Large intestine (tissue), 3 donors: ENCODE measurements around the gene EDIL3. TPM values are rescaled to one million over a fixed set of nuclear protein-coding genes. Genes with fewer than 3 reads are reported as not detected.
"Not testable (repeated sequence)": the region's sequence is repeated elsewhere in the genome, so short reads cannot be mapped to it uniquely, and the experiment has no call there.

Experiments used
- DNase-seq, 2 donors: peaks; one replicate each; pipeline versions ENCODE4 v3.0.0 to v3.0.0-alpha.2; 2013
- H3K27ac ChIP-seq: one replicate; pipeline ENCODE4 v1.5.1; 2013; ENCODE audit warnings: low read length
- H3K27me3 ChIP-seq: 2 replicates; pipeline ENCODE4 v1.6.1; 2013; ENCODE audit warnings: low read length; ENCODE audit not compliant: control insufficient read depth, insufficient read depth
- H3K36me3 ChIP-seq: 2 replicates; pipeline ENCODE4 v1.6.1; 2013; ENCODE audit warnings: low read length; ENCODE audit not compliant: control insufficient read depth, insufficient read depth
- H3K4me1 ChIP-seq: one replicate; pipeline ENCODE4 v1.6.1; 2013; ENCODE audit warnings: low read length; ENCODE audit not compliant: control insufficient read depth, insufficient read depth
- H3K4me3 ChIP-seq: one replicate; pipeline ENCODE4 v1.5.1; 2013; ENCODE audit warnings: low read length
- H3K9me3 ChIP-seq: one replicate; pipeline ENCODE4 v1.6.1; 2013; ENCODE audit warnings: mild to moderate bottlenecking, low read depth, low read length, moderate library complexity; ENCODE audit not compliant: control insufficient read depth
- WGBS: methylation state at CpG from one replicate; pipeline ENCODE4 v1.1.5; 2013; ENCODE audit warnings: low lambda C conversion rate; ENCODE audit not compliant: insufficient coverage; 5-methylcytosine and 5-hydroxymethylcytosine counted together
- polyA plus RNA-seq: library from polyadenylated mRNA; unstranded; fragments of 120-200 nt; gene quantifications from one replicate; pipeline ENCODE4 v1.2.1, GENCODE V29; 2013

The EDIL3 gene
- polyA plus RNA-seq, 1 donor: 31.2 TPM

DNA sequence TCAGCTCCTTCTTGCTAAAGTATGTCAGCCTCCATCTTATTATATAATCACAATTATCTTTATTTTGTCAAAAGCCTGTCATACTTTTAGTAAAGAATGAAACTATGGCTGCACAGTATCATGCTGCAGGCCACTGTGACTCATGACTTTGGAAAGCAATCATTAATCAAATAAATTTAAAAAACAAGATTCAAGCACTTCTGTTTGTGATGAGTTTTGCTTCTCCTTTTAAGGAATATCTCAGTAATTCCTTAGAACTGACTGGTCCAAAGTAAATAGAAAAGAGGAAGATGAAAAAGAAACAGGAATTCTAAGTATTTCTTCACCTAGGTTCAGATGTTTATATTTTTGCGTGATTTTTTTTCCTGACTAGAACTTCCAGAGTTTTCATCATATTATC is 83.1 kb downstream of the EDIL3 start:
- no peaks in the 10 kb centered on the region for H3K27me3 ChIP-seq
- no peak overlapping the region for H3K27ac ChIP-seq
- H3K4me3 ChIP-seq: no peak overlapping the region
- no peaks in the 10 kb centered on the region for H3K4me1 ChIP-seq
- no peak for DNase-seq
- 88% methylated on average over 1 of the region's 1 CpG for WGBS
- H3K9me3 ChIP-seq: no peaks in the 10 kb centered on the region
- H3K36me3 ChIP-seq: no peaks in the 10 kb centered on the region

DNA sequence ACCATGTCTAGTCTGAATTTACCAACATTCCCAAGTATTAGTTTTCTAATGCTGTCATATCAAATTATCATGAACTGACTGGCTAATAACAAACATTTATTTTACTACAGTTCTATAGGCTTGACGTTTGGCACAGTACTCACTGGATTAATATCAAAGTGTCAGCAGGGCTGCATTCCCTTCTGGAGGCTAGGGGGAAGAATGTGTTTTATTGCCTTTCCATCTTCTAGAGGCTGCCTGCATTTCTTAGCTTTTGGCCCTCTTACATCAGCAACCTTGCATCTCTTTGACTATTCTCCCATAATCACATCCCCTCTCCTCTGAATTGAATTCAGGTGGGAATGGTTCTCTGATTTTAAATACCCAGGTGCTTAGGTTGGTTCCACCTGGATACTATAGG is 84.7 kb downstream of the EDIL3 start:
- H3K4me1 ChIP-seq: no peaks in the 10 kb centered on the region
- no peaks in the 10 kb centered on the region for H3K27me3 ChIP-seq
- WGBS: no CpG with 5 or more reads among the region's 1 CpG
- H3K27ac ChIP-seq: no peak overlapping the region
- H3K4me3 ChIP-seq: no peak overlapping the region
- no peak for DNase-seq
- H3K9me3 ChIP-seq: no peaks in the 10 kb centered on the region
- no peaks in the 10 kb centered on the region for H3K36me3 ChIP-seq

DNA sequence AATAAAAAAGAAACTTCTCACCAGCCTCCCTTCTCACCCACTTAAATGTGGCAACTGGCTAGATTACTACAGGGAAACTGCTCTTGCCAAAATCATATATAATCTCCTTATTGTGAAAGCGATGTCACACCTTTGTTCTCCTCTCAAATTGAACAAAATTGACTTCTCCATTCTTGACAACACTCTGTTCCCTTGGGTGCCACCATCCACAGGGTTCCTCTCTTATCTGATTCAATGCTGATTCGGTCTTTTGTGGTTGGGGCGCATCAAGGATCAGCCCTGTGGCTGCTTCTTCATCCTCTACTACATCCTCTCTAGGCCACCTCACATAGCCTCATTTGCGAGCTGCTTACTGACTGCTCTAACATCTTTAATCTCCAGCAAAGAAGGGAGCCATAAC is 86.1 kb downstream of the EDIL3 start:
- H3K9me3 ChIP-seq: no peaks in the 10 kb centered on the region
- no peaks in the 10 kb centered on the region for H3K4me1 ChIP-seq
- H3K4me3 ChIP-seq: no peak overlapping the region
- H3K27ac ChIP-seq: no peak overlapping the region
- whole genome bisulfite sequencing: no CpG with 5 or more reads among the region's 4 CpGs
- no peaks in the 10 kb centered on the region for H3K27me3 ChIP-seq
- no peak for DNase-seq
- no peaks in the 10 kb centered on the region for H3K36me3 ChIP-seq

- H3K4me1 ChIP-seq, H3K27me3 ChIP-seq, H3K36me3 ChIP-seq, H3K9me3 ChIP-seq, H3K27ac ChIP-seq, DNase-seq, H3K4me3 ChIP-seq: not testable (repeated sequence)
- WGBS: no CpG with 5 or more reads among the region's 4 CpGs
Observed at GRCh38 chr5:84297641-84298040, 87.0 kb downstream of the EDIL3 start.

- Histone ChIP-seq H3K4me3 (no peak overlapping the region), H3K4me1 (no peaks in the 10 kb centered on the region), H3K27me3 (no peaks in the 10 kb centered on the region), H3K27ac (no peak overlapping the region), H3K9me3 (no peaks in the 10 kb centered on the region), H3K36me3 (no peaks in the 10 kb centered on the region)
- WGBS: 88% methylated on average over 2 of the region's 14 CpGs
- no peak for DNase-seq
Observed at GRCh38 chr5:84292788-84293653, 91.7 kb downstream of the EDIL3 start.

- H3K4me1 ChIP-seq: no peaks in the 10 kb centered on the region
- no peaks in the 10 kb centered on the region for H3K27me3 ChIP-seq
- no peak for DNase-seq
- no peak overlapping the region for H3K4me3 ChIP-seq
- H3K27ac ChIP-seq: no peak overlapping the region
- no CpG with 5 or more reads among the region's 1 CpG for WGBS
- H3K36me3 ChIP-seq: no peaks in the 10 kb centered on the region
- no peaks in the 10 kb centered on the region for H3K9me3 ChIP-seq
Observed at GRCh38 chr5:84292000-84292642, 92.6 kb downstream of the EDIL3 start.

DNA sequence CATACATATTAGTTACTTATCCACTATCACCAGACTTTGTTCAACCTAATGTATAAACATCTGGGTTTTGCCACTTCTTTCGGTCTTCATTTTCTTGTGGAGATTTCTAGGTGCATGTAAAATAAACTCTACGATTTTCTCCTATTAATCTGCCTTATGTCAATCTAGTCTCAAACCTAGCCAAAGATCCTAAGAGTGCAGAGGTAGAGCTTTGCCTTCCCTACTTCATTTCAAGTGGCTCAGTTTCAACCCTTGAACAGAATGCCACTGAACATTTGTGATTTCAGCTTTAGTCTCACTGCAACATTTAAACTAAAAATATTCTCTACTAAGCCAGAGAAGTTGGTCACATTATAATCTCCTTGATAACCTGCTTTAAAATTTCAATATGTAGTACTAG is 94.0 kb downstream of the EDIL3 start:
- 100% methylated on average over 1 of the region's 2 CpGs for WGBS
- no peak for DNase-seq

GRCh38 chr5:84290161-84290560 is 94.5 kb downstream of the EDIL3 start:
- H3K27me3 ChIP-seq: no peaks in the 10 kb centered on the region
- no peak overlapping the region for H3K27ac ChIP-seq
- no peaks in the 10 kb centered on the region for H3K9me3 ChIP-seq
- DNase-seq: no peak
- no peaks in the 10 kb centered on the region for H3K4me1 ChIP-seq
- H3K36me3 ChIP-seq: no peaks in the 10 kb centered on the region
- no peak overlapping the region for H3K4me3 ChIP-seq
- 71% methylated on average over 2 of the region's 4 CpGs for WGBS

More for the DNA sequence above, 94.0 kb downstream of the EDIL3 start:
- no peaks in the 10 kb centered on the region for H3K9me3 ChIP-seq
- H3K4me3 ChIP-seq: no peak overlapping the region
- no peaks in the 10 kb centered on the region for H3K36me3 ChIP-seq
- no peaks in the 10 kb centered on the region for H3K4me1 ChIP-seq
- H3K27me3 ChIP-seq: no peaks in the 10 kb centered on the region
- no peak overlapping the region for H3K27ac ChIP-seq

- 85% methylated on average over 4 of the region's 4 CpGs for WGBS
- H3K4me3 ChIP-seq: no peak overlapping the region
- no peak for DNase-seq
Observed at GRCh38 chr5:84287951-84288350, 96.7 kb downstream of the EDIL3 start.

GRCh38 chr5:84286662-84287061 is 98.0 kb downstream of the EDIL3 start:
- H3K36me3 ChIP-seq: no peaks in the 10 kb centered on the region
- no peaks in the 10 kb centered on the region for H3K4me1 ChIP-seq
- no peak overlapping the region for H3K4me3 ChIP-seq
- no peak for DNase-seq
- no peak overlapping the region for H3K27ac ChIP-seq
- no peaks in the 10 kb centered on the region for H3K9me3 ChIP-seq
- H3K27me3 ChIP-seq: no peaks in the 10 kb centered on the region

More at GRCh38 chr5:84287951-84288350, 96.7 kb downstream of the EDIL3 start:
- Histone ChIP-seq H3K9me3 (no peaks in the 10 kb centered on the region), H3K36me3 (no peaks in the 10 kb centered on the region), H3K27ac (no peak overlapping the region), H3K4me1 (no peaks in the 10 kb centered on the region), H3K27me3 (no peaks in the 10 kb centered on the region)
